Stimulated activated CD4-positive, alpha-beta T cell treated with anti-CD3 and anti-CD28 coated beads, Interleukin-1b, Interleukin-23, amount 100 ng/mL, for 1 hour (primary cell): ENCODE measurements around the gene KIAA1755.

Experiments
- DNase-seq, 2 donors: peaks; one replicate each; pipeline ENCODE4 v3.0.0-alpha.2; 2020; ENCODE audit warnings: low read depth in 2 of 2

The KIAA1755 gene

GRCh38 chr20:38203981-38204357, 56.6 kb downstream of the KIAA1755 start:
- no peak for DNase-seq

- DNase-seq = no peak
Observed at GRCh38 chr20:38203337-38203980, 57.1 kb downstream of the KIAA1755 start.

- no peak for DNase-seq
Observed at GRCh38 chr20:38202982-38203293, 57.6 kb downstream of the KIAA1755 start.

- DNase-seq = no peak
Observed at GRCh38 chr20:38202153-38202981, 58.2 kb downstream of the KIAA1755 start.

- no peak for DNase-seq
Observed at GRCh38 chr20:38201356-38201755, 59.2 kb downstream of the KIAA1755 start.

- DNase-seq = no peak
Observed at GRCh38 chr20:38200646-38201045, 59.9 kb downstream of the KIAA1755 start.

GRCh38 chr20:38199501-38200390, 60.8 kb downstream of the KIAA1755 start:
- no peak for DNase-seq

- no peak for DNase-seq
Observed at GRCh38 chr20:38198238-38198861, 62.2 kb downstream of the KIAA1755 start.

- DNase-seq = no peak
Observed at GRCh38 chr20:38197619-38198018, 62.9 kb downstream of the KIAA1755 start.

- no peak for DNase-seq
Observed at GRCh38 chr20:38197217-38197616, 63.3 kb downstream of the KIAA1755 start.

GRCh38 chr20:38196592-38196991, 63.9 kb downstream of the KIAA1755 start:
- DNase-seq = no peak

GRCh38 chr20:38196076-38196475, 64.5 kb downstream of the KIAA1755 start:
- no peak for DNase-seq

GRCh38 chr20:38195521-38195920, 65.0 kb downstream of the KIAA1755 start:
- no peak for DNase-seq

GRCh38 chr20:38194971-38195504, 65.5 kb downstream of the KIAA1755 start:
- no peak for DNase-seq

GRCh38 chr20:38193586-38194105, 66.9 kb downstream of the KIAA1755 start:
- DNase-seq = no peak

GRCh38 chr20:38192323-38192885, 68.1 kb downstream of the KIAA1755 start:
- DNase-seq = no peak

- no peak for DNase-seq
Observed at GRCh38 chr20:38191654-38192053, 68.9 kb downstream of the KIAA1755 start.

- no peak for DNase-seq
Observed at GRCh38 chr20:38190936-38191371, 69.6 kb downstream of the KIAA1755 start.

GRCh38 chr20:38190166-38190565, 70.4 kb downstream of the KIAA1755 start:
- no peak for DNase-seq

GRCh38 chr20:38187517-38187916, 73.0 kb downstream of the KIAA1755 start:
- no peak for DNase-seq

GRCh38 chr20:38186788-38187221, 73.7 kb downstream of the KIAA1755 start:
- DNase-seq = no peak
